GM12878 (cell line): ENCODE data around the gene UQCRC1. TPM values are rescaled to one million over a fixed set of nuclear protein-coding genes. Genes with fewer than 3 reads are reported as not detected.

Experiments used
- ATAC-seq: fragments of 200-7000 bp; cut with Tn5 transposase; 3 replicates; pipeline ENCODE4 v1.9.1; 2020; ENCODE audit warnings: mild to moderate bottlenecking, moderate library complexity
- BruUV-seq: library from RNA; stranded (reverse); fragments of 400-500 nt; replicated peaks from 2 replicates; lab custom pipeline; 2021; lab: Mats Ljungman, UMichigan
- CTCF ChIA-PET: fragments of 300-600 bp; sonication (Branson Sonifier 250); formaldehyde crosslinking; extraction: SDS; loops from one replicate; lab custom pipeline; 2021; ENCODE audit warnings: inconsistent platforms; lab: Yijun Ruan, JAX
- POLR2A ChIA-PET: fragments of 350-600 bp; formaldehyde crosslinking; extraction: SDS; loops from one replicate; lab custom pipeline; 2021; ENCODE audit warnings: inconsistent platforms; lab: Charles Lee
- RAD21 ChIA-PET: fragments of 300-600 bp; sonication (Branson Sonifier 250); formaldehyde crosslinking; loops from one replicate; lab custom pipeline; 2023; ENCODE audit warnings: antibody characterized with exemption; ENCODE audit not compliant: unreplicated experiment; lab: Charles Lee
- SMC1A ChIA-PET: fragments of 300-600 bp; sonication (Branson Sonifier 250); formaldehyde crosslinking; loops from one replicate; lab custom pipeline; 2023; ENCODE audit not compliant: unreplicated experiment, uncharacterized antibody; lab: Charles Lee
- DNase-seq: peaks from one replicate; pipeline ENCODE4 v3.0.0-alpha.2; 2011; ENCODE audit warnings: low read depth, low spot score
- FAIRE-seq: peaks from 3 replicates; lab custom pipeline; 2011; peaks lifted over from hg19 to GRCh38; lab: Jason Lieb, UNC
- H2AFZ ChIP-seq: 2 replicates; pipeline ENCODE4 v1.6.0; 2011; ENCODE audit warnings: low read depth, low read length, control low read depth; ENCODE audit not compliant: control insufficient read depth
- H3K27ac ChIP-seq: 2 replicates; pipeline ENCODE4 v1.5.1; 2011; ENCODE audit warnings: control low read depth; ENCODE audit not compliant: control insufficient read depth, insufficient read depth
- H3K27me3 ChIP-seq, 2 experiments: replicated peaks in 1 of 2; 2 replicates each; pipeline versions ENCODE4 v1.6.0 to v1.6.1; 2011; ENCODE audit warnings: low read length in 1 of 2; ENCODE audit not compliant: control insufficient read depth in 2 of 2, insufficient read depth in 2 of 2
- H3K36me3 ChIP-seq, 2 experiments: 2 replicates each; pipeline ENCODE4 v1.5.1; 2011; ENCODE audit warnings: low read length in 1 of 2; ENCODE audit not compliant: control insufficient read depth in 2 of 2, insufficient read depth in 2 of 2
- H3K4me1 ChIP-seq: 2 replicates; pipeline ENCODE4 v1.6.1; 2011; ENCODE audit warnings: mild to moderate bottlenecking, low read length, moderate library complexity, mixed read lengths; ENCODE audit not compliant: control insufficient read depth, insufficient read depth
- H3K4me2 ChIP-seq: 2 replicates; pipeline ENCODE4 v1.6.0; 2011; ENCODE audit warnings: control low read depth; ENCODE audit not compliant: control insufficient read depth, insufficient read depth
- H3K4me3 ChIP-seq: fragments of 200-600 bp; sonication (generic); 2 replicates; pipeline ENCODE4 v1.5.1; 2016
- H3K79me2 ChIP-seq: 2 replicates; pipeline ENCODE4 v1.6.0; 2011; ENCODE audit warnings: low read length; ENCODE audit not compliant: control insufficient read depth, insufficient read depth
- H3K9ac ChIP-seq: 2 replicates; pipeline ENCODE4 v1.8.0; 2011; ENCODE audit warnings: low read length, control low read depth, mixed read lengths; ENCODE audit not compliant: control insufficient read depth, insufficient read depth
- H3K9me3 ChIP-seq: replicated peaks from 3 replicates; pipeline ENCODE4 v1.5.1; 2011; ENCODE audit warnings: mild to moderate bottlenecking, low read length; ENCODE audit not compliant: control insufficient read depth, insufficient read depth
- H4K20me1 ChIP-seq: 2 replicates; pipeline ENCODE4 v1.6.0; 2011; ENCODE audit not compliant: control insufficient read depth, insufficient read depth
- BRCA1 ChIP-seq: IDR thresholded peaks from 2 replicates; pipeline ENCODE4 v1.6.1; 2011; ENCODE audit warnings: low read depth, low read length, improper control_type of control experiment
- CBX3 ChIP-seq: fragments of 200-600 bp; sonication (generic); IDR thresholded peaks from 2 replicates; pipeline ENCODE4 v1.6.1; 2016; ENCODE audit warnings: low read depth, borderline replicate concordance
- CHD4 ChIP-seq: fragments of 200-600 bp; sonication (generic); IDR thresholded peaks from 2 replicates; pipeline ENCODE4 v1.6.1; 2016; ENCODE audit warnings: mild to moderate bottlenecking
- FOXK2 ChIP-seq: fragments of 450-650 bp; IDR thresholded peaks from 2 replicates; pipeline ENCODE4 v1.6.1; 2017; ENCODE audit warnings: mild to moderate bottlenecking, moderate library complexity
- IKZF2 ChIP-seq, 2 experiments: fragments of 450-650 bp; IDR thresholded peaks; 2 replicates each; pipeline ENCODE4 v1.6.1; 2017; ENCODE audit warnings: mild to moderate bottlenecking in 2 of 2, moderate library complexity in 2 of 2
- JUND ChIP-seq: IDR thresholded peaks from 2 replicates; pipeline ENCODE4 v1.6.1; 2012; ENCODE audit warnings: low read depth, mild to moderate bottlenecking, low read length, improper control_type of control experiment, moderate library complexity
- NBN ChIP-seq: fragments of 450-650 bp; IDR thresholded peaks from 2 replicates; pipeline ENCODE4 v1.6.1; 2016
- PAX5 ChIP-seq: IDR thresholded peaks from 2 replicates; pipeline ENCODE4 v1.6.1; 2011; ENCODE audit warnings: low read depth, low read length, borderline replicate concordance
- RCOR1 ChIP-seq: conservative IDR thresholded peaks from 2 replicates; pipeline ENCODE4 v1.6.1; 2012; ENCODE audit warnings: low read depth, low read length, improper control_type of control experiment
- RUNX3 ChIP-seq: IDR thresholded peaks from 2 replicates; pipeline ENCODE4 v1.6.1; 2012; ENCODE audit warnings: low read length, inconsistent platforms
- SIX5 ChIP-seq: IDR thresholded peaks from 2 replicates; pipeline ENCODE4 v1.6.1; 2011; ENCODE audit warnings: mild to moderate bottlenecking, low read depth, low read length, moderate library complexity; ENCODE audit not compliant: severe bottlenecking
- YBX1 ChIP-seq: fragments of 450-650 bp; IDR thresholded peaks from 2 replicates; pipeline ENCODE4 v1.6.1; 2016; ENCODE audit warnings: antibody characterized with exemption
- ZBED1 ChIP-seq: IDR thresholded peaks from 2 replicates; pipeline ENCODE4 v1.6.1; 2016; ENCODE audit warnings: borderline replicate concordance
- ZNF217 ChIP-seq: fragments of 450-650 bp; IDR thresholded peaks from 2 replicates; pipeline ENCODE4 v1.6.1; 2017; ENCODE audit warnings: antibody characterized with exemption, mild to moderate bottlenecking
- WGBS: methylation state at CpG from one replicate; pipeline ENCODE4 v1.1.6; 2016; ENCODE audit warnings: low lambda C conversion rate; ENCODE audit not compliant: insufficient replicate concordance, insufficient coverage; ENCODE audit errors: missing lambda C conversion rate; 5-methylcytosine and 5-hydroxymethylcytosine counted together
- in situ Hi-C: fragments of 300-500 bp; cut with MboI; formaldehyde crosslinking; loops from 9 replicates; pipeline ENCODE4 v1.14.3; 2018; ENCODE audit warnings: mixed read lengths
- intact Hi-C: fragments of 100-400 bp; cut with micrococcal nuclease; formaldehyde crosslinking; loops from one replicate; pipeline ENCODE4 v1.14.2; 2022; ENCODE audit not compliant: unreplicated experiment
- polyA plus RNA-seq, 11 experiments: library from polyadenylated mRNA; depleted of rRNA in 4 of 11; unstranded in 6 of 11; stranded (reverse) in 5 of 11; fragments of >200 nt; fragmentation: Nextera tagmentation in 4 of 11; fragmentation: Illumina TruSeq in 1 of 11; extraction: Ambion mirVana in 4 of 11; extraction: Trizol in 1 of 11; gene quantifications; 1 replicate in 1 of 11; 2 replicates in 10 of 11; pipeline versions ENCODE4 v1.2.1 to v1.2.3, GENCODE V29; 2011 to 2016; ENCODE audit warnings: inconsistent platforms in 2 of 11, missing spikeins in 2 of 11, low read depth in 1 of 11
- total RNA-seq, 4 experiments: library from RNA; depleted of rRNA in 3 of 4; stranded (reverse); fragments of >200 nt in 3 of 4; fragmentation: Illumina TruSeq in 1 of 4; extraction: Trizol in 1 of 4; gene quantifications; 2 replicates each; pipeline versions ENCODE4 v1.2.1 to v1.2.3, GENCODE V29; 2013 to 2021
- TF ChIP-seq, protein P1 (sequence below): IDR thresholded peaks from 2 replicates; pipeline ENCODE4 v1.6.1; 2012; ENCODE audit warnings: low read depth, low read length, improper control_type of control experiment
- TF ChIP-seq, protein P2 (sequence below): fragments of 450-650 bp; IDR thresholded peaks from 2 replicates; pipeline ENCODE4 v1.6.1; 2014; ENCODE audit warnings: mild to moderate bottlenecking
- TF ChIP-seq, protein P3 (sequence below): fragments of 450-650 bp; conservative IDR thresholded peaks from 2 replicates; pipeline ENCODE4 v1.6.1; 2017; ENCODE audit warnings: mild to moderate bottlenecking, moderate library complexity

UQCRC1 gene
- total and polyA plus RNA-seq, 10 of the 15 experiments (the other 5 are each of a cell fraction or from before 2014, with no cell fraction given) = 116 to 426 (median 228) TPM

DNA sequence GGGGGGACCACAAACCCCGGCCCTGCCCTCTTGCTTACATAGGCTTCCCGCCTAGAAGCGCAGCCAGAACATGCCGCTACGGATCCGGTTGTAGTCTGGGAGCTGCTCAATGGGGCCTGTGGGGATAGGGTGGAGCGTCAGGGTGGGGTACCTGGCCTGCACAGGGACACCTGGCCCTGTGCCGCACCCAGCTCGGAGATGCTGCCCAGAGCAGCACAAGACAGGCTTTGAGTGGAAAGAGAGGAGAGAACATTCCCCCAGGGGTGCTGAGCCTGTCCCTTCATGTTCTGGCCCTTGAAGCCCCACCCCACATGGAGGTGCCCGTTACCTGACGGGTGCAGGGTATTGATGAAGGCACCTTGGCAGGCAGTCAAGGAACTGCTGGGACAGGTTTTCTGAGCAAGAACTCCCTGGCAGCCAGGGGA is 10.4 kb downstream of the UQCRC1 start (continued):
- TF ChIP-seq SIX5 = no peak
- no peak for TF ChIP-seq CHD4
- no peak for TF ChIP-seq IKZF2 (IDR thresholded peaks at IDR 0.05)
- TF ChIP-seq YBX1 = no peak

DNA sequence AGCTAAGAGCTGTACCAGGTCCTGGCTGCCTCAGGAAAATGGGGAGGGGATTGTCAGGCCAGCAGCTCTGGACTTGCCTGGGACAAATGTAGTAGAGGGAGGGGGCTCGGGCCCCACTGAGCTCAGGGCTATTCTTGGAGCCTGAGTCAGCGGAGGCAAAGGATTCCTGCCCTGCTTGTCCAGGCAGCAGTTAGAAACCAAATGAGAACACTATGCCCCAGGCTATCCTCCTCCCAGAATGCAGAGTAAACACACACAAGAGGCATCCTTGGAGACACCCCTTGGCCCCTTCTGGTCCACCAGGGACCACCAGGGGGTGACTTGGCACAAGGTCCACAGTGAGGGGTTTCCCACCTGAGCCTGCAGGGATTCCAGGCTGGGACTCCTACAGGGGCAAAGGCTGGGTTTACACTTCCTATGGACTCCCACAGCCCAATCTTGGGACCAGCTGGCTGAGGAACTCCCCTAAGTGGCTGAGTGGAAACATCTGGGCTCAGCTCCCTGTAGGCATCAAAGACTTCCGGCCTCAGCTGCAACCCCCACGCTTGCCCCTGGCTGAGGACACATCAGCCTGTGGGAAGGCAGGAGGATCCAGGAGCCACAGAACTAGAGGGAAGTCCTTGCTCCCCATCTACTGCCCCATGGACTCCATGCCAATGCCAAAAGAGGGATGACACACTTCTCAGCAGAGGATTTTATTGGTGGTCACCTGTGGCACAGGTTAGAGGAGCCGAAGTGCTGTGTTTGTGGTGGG is 10.9 kb downstream of the UQCRC1 start:
- DNase-seq (no peak), FAIRE-seq (no peak), ATAC-seq (no peak)
- no TSS peak for BruUV-seq
- H4K20me1 ChIP-seq = no peaks in the 10 kb centered on the region
- H3K27me3 ChIP-seq = peaks cover 0 to 9% of the 10 kb centered on the region in 2 experiments; a peak in 2 of 4 replicates
- H3K79me2 ChIP-seq = no peaks in the 10 kb centered on the region
- CTCF ChIA-PET = interaction anchor here (1.4 kb wide), 1 partner anchor 37 kb away, joined by 4 read pairs; no protein-coding TSS in a partner anchor
- POLR2A ChIA-PET = no interaction called here
- no peaks in the 10 kb centered on the region for H3K9me3 ChIP-seq
- in situ Hi-C loops (no loop called here), intact Hi-C loops (no loop called here)
- H3K9ac ChIP-seq = no peak overlapping the region
- no peaks in the 10 kb centered on the region; the same call in 1 of the 2 replicates for H3K4me1 ChIP-seq
- no peak overlapping the region for H3K4me3 ChIP-seq
- 83% methylated on average over 5 of the region's 5 CpGs for WGBS
- no peak for TF ChIP-seq BRCA1
- TF ChIP-seq PAX5 = no peak
- no peak for TF ChIP-seq FOXK2
- TF ChIP-seq RCOR1 = no peak
- TF ChIP-seq ZNF217 = no peak
- no peak for TF ChIP-seq CBX3
- no peak for TF ChIP-seq YBX1
- TF ChIP-seq NBN = no peak
- no peak for TF ChIP-seq JUND
- TF ChIP-seq ZBED1 = no peak
- TF ChIP-seq, protein P1, sequence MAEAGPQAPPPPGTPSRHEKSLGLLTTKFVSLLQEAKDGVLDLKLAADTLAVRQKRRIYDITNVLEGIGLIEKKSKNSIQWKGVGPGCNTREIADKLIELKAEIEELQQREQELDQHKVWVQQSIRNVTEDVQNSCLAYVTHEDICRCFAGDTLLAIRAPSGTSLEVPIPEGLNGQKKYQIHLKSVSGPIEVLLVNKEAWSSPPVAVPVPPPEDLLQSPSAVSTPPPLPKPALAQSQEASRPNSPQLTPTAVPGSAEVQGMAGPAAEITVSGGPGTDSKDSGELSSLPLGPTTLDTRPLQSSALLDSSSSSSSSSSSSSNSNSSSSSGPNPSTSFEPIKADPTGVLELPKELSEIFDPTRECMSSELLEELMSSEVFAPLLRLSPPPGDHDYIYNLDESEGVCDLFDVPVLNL = no peak
- TF ChIP-seq, protein P2, sequence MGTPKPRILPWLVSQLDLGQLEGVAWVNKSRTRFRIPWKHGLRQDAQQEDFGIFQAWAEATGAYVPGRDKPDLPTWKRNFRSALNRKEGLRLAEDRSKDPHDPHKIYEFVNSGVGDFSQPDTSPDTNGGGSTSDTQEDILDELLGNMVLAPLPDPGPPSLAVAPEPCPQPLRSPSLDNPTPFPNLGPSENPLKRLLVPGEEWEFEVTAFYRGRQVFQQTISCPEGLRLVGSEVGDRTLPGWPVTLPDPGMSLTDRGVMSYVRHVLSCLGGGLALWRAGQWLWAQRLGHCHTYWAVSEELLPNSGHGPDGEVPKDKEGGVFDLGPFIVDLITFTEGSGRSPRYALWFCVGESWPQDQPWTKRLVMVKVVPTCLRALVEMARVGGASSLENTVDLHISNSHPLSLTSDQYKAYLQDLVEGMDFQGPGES = no peak
- TF ChIP-seq RUNX3 = no peak
- TF ChIP-seq, protein P3, sequence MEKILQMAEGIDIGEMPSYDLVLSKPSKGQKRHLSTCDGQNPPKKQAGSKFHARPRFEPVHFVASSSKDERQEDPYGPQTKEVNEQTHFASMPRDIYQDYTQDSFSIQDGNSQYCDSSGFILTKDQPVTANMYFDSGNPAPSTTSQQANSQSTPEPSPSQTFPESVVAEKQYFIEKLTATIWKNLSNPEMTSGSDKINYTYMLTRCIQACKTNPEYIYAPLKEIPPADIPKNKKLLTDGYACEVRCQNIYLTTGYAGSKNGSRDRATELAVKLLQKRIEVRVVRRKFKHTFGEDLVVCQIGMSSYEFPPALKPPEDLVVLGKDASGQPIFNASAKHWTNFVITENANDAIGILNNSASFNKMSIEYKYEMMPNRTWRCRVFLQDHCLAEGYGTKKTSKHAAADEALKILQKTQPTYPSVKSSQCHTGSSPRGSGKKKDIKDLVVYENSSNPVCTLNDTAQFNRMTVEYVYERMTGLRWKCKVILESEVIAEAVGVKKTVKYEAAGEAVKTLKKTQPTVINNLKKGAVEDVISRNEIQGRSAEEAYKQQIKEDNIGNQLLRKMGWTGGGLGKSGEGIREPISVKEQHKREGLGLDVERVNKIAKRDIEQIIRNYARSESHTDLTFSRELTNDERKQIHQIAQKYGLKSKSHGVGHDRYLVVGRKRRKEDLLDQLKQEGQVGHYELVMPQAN = no peak
- H3K36me3 ChIP-seq = peaks cover 24 to 39% of the 10 kb centered on the region in 2 experiments
- no peak overlapping the region for H2AFZ ChIP-seq
- H3K27ac ChIP-seq = no peak overlapping the region
- no peak overlapping the region for H3K4me2 ChIP-seq
- SMC1A ChIA-PET = no interaction called here
- RAD21 ChIA-PET = no interaction called here
